Subcutaneous adipose tissue (tissue), 4 donors: Measurements from ENCODE around the gene TIGD6. TPM values are rescaled to one million over a fixed set of nuclear protein-coding genes. Genes with fewer than 3 reads are reported as not detected.

ENCODE experiments used
- CTCF ChIP-seq: fragments of 450-650 bp; IDR thresholded peaks from one replicate; pipeline ENCODE4 v1.5.1; 2016; ENCODE audit warnings: low read depth, mild to moderate bottlenecking, control low read depth, antibody characterized with exemption, moderate library complexity
- total RNA-seq, 4 donors: library from RNA; depleted of rRNA; stranded (reverse); fragments of >200 nt; gene quantifications; one replicate each; pipeline ENCODE4 v1.1.0, GENCODE V29; 2016

TIGD6 gene
- total RNA-seq, 4 donors from 2014 or later, result 2.6 to 5.7 (median 4.0) TPM

GRCh38 chr5:149959406-149960236 lies 40.8 kb downstream of the TIGD6 start:
- TF ChIP-seq CTCF, result no peak

GRCh38 chr5:149957855-149958254 lies 42.6 kb downstream of the TIGD6 start:
- TF ChIP-seq CTCF, result no peak

GRCh38 chr5:149956685-149957084 lies 43.8 kb downstream of the TIGD6 start:
- no peak for TF ChIP-seq CTCF

- no peak for TF ChIP-seq CTCF
These were observed 45.7 kb downstream of the TIGD6 start for GRCh38 chr5:149954798-149955197.

- TF ChIP-seq CTCF, result no peak
These were observed 46.9 kb downstream of the TIGD6 start for GRCh38 chr5:149953436-149954121.

- TF ChIP-seq CTCF, result no peak
These were observed 49.2 kb downstream of the TIGD6 start for GRCh38 chr5:149951138-149951749.

GRCh38 chr5:149948993-149949392 lies 51.5 kb downstream of the TIGD6 start:
- TF ChIP-seq CTCF, result no peak
